ENCODE results near the gene UROC1. TPM values are rescaled to one million over a fixed set of nuclear protein-coding genes. Genes with fewer than 3 reads are reported as not detected.

The UROC1 gene
- total RNA-seq, 1 experiment from 2014 or later: not detected

DNA sequence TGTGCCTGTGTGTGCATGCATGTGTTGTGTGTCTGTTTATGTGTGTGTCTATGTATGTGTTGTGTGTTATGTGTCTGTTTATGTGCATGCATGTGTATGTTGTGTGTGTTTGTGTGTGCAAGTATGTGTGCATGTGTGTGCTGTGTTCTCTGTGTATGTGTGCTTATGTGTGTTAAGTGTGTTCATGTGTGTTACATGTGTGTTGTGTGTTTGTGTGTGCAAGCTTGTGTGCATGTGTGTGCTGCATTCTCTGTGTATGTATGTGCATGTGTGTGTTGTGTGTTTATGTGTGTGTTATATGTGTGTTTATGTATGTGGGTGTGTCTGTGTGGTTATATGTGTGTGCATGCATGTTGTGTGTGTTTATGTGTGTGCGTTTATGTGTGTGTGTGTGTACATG, 14.9 kb downstream of the UROC1 start (continued):
- TF ChIP-seq, protein P1, sequence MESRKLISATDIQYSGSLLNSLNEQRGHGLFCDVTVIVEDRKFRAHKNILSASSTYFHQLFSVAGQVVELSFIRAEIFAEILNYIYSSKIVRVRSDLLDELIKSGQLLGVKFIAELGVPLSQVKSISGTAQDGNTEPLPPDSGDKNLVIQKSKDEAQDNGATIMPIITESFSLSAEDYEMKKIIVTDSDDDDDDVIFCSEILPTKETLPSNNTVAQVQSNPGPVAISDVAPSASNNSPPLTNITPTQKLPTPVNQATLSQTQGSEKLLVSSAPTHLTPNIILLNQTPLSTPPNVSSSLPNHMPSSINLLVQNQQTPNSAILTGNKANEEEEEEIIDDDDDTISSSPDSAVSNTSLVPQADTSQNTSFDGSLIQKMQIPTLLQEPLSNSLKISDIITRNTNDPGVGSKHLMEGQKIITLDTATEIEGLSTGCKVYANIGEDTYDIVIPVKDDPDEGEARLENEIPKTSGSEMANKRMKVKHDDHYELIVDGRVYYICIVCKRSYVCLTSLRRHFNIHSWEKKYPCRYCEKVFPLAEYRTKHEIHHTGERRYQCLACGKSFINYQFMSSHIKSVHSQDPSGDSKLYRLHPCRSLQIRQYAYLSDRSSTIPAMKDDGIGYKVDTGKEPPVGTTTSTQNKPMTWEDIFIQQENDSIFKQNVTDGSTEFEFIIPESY (IDR thresholded peaks at IDR 0.05; ENCODE audit: extremely low read depth, insufficient replicate concordance, low read length): no peak

DNA sequence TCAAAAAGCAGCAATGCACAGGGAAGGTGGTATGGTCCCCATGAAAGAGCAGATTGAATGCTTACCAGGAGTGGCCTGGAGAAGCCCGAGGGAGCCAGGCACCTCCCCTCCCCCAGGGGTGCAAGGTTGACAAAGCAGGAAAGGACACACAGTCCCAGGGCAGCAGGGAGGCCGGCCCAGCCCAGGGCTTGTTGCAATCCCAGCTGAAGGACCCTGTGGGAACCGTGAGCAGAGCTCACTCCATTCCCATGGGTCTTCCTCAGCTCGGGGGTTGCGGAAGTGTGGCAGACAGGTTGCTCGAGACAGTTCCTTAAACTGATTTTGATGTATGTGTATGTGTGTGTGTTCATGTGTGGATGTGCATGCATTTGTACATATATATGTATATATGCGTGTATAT, 15.8 kb downstream of the UROC1 start:
- H3K9me2 ChIP-seq (ENCODE audit: insufficient read depth): no peaks in the 10 kb centered on the region
- no peaks in the 10 kb centered on the region for H4K20me1 ChIP-seq (ENCODE audit: insufficient read depth)
- no peaks in the 10 kb centered on the region for H3K4me1 ChIP-seq (ENCODE audit: control insufficient read depth in 1 of 2, insufficient read depth in 2 of 2, low read length in 2 of 2)
- RAD21 ChIA-PET (ENCODE audit: low non-redundant PET in 1 of 2, low total read pairs in 2 of 2, uncharacterized antibody in 2 of 2, unreplicated experiment in 2 of 2): no interaction called here
- no peaks in the 10 kb centered on the region for H3K36me3 ChIP-seq (ENCODE audit: control insufficient read depth in 1 of 2, insufficient read depth in 2 of 2, low read length in 2 of 2)
- no peak for ATAC-seq
- intact Hi-C loops (cut with micrococcal nuclease): no loop called here
- TF ChIP-seq EZH2 (IDR thresholded peaks at IDR 0.05) (no peak), JUND (IDR thresholded peaks at IDR 0.05) (no peak), SIN3A (IDR thresholded peaks at IDR 0.05; ENCODE audit: low read depth) (no peak), EZH2phosphoT487 (IDR thresholded peaks at IDR 0.05; ENCODE audit: borderline replicate concordance) (no peak), ZFX (IDR thresholded peaks at IDR 0.05) (no peak), ELF1 (IDR thresholded peaks at IDR 0.05; ENCODE audit: borderline replicate concordance, low read depth) (no peak)
- TF ChIP-seq, protein P2, sequence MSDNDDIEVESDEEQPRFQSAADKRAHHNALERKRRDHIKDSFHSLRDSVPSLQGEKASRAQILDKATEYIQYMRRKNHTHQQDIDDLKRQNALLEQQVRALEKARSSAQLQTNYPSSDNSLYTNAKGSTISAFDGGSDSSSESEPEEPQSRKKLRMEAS (IDR thresholded peaks at IDR 0.05): no peak
- H3K27me3 ChIP-seq (ENCODE audit: insufficient read depth, low read length): peaks cover 7% of the 10 kb centered on the region; the same call in 1 of the 2 replicates
- CTCF ChIA-PET: no interaction called here
- DNase-seq (ENCODE audit: low read depth, low spot score): no peak
- BruUV-seq (replicated peaks): no TSS peak
- no peak overlapping the region for H2AFZ ChIP-seq (ENCODE audit: low read depth, low read length, poor library complexity, severe bottlenecking)
- POLR2A ChIA-PET: no interaction called here
- H3K27ac ChIP-seq (ENCODE audit: low read depth, low read length): no peak overlapping the region
- H3K4me3 ChIP-seq (replicated peaks in 1 of 2; ENCODE audit: low read depth in 1 of 2, low read length in 2 of 2): no peak overlapping the region
- H3K9me3 ChIP-seq (ENCODE audit: control insufficient read depth in 1 of 2, insufficient read depth in 1 of 2, low read depth in 1 of 2, low read length in 2 of 2): no peaks in the 10 kb centered on the region
- H3K9ac ChIP-seq (ENCODE audit: low read length): no peak overlapping the region
- H3K4me2 ChIP-seq (ENCODE audit: low read length): no peak overlapping the region
- no peaks in the 10 kb centered on the region for H3K79me2 ChIP-seq (ENCODE audit: insufficient read depth, low read length)

Data from HCT116 (cell line).